ENCODE data around the gene UBALD2. TPM values are rescaled to one million over a fixed set of nuclear protein-coding genes. Genes with fewer than 3 reads are reported as not detected.

The UBALD2 gene
- total RNA-seq, 2 donors from 2014 or later, result 77.1 to 90.1 TPM

- H3K9me3 ChIP-seq, result no peaks in the 10 kb centered on the region
- H3K27ac ChIP-seq, result no peak overlapping the region
- H3K4me1 ChIP-seq, result no peaks in the 10 kb centered on the region
- no peak overlapping the region for H3K4me3 ChIP-seq
- DNase-seq, result no peak
- no peak overlapping the region for H3K9ac ChIP-seq (ENCODE audit: low read depth in 2 of 2, low read length in 2 of 2)
- intact Hi-C loops (cut with DNase I), result no loop called here
- TF ChIP-seq CTCF (IDR thresholded peaks at IDR 0.05), result no peak
- H3K27me3 ChIP-seq, result no peaks in the 10 kb centered on the region
- H3K36me3 ChIP-seq, result no peaks in the 10 kb centered on the region
These were observed 52.4 kb downstream of the UBALD2 start for GRCh38 chr17:76317535-76317934.

- H3K27me3 ChIP-seq, result no peaks in the 10 kb centered on the region
- no peak overlapping the region for H3K9ac ChIP-seq (ENCODE audit: low read depth in 2 of 2, low read length in 2 of 2)
- H3K4me1 ChIP-seq, result no peaks in the 10 kb centered on the region
- H3K9me3 ChIP-seq, result no peaks in the 10 kb centered on the region
- H3K27ac ChIP-seq, result no peak overlapping the region
- no peak overlapping the region for H3K4me3 ChIP-seq
- intact Hi-C loops (cut with DNase I), result no loop called here
- no peaks in the 10 kb centered on the region for H3K36me3 ChIP-seq
- no peak for DNase-seq
- no peak for TF ChIP-seq CTCF (IDR thresholded peaks at IDR 0.05)
These were observed 53.4 kb downstream of the UBALD2 start for GRCh38 chr17:76318586-76318985.

Other genes starting within 250 kb of the UBALD2 start
- 10 to 100 TPM; 18.8 to 31.1 TPM for gene EVPL, start 238.0 kb upstream of the UBALD2 start, total RNA-seq
- gene SRP68, start 192.8 kb upstream of the UBALD2 start, total RNA-seq, result 10 to 100 TPM; 65.1 to 78.0 TPM
- gene GALR2, start 190.6 kb upstream of the UBALD2 start, total RNA-seq, result under 1 TPM; 0.19 to 0.49 TPM
- gene ZACN, start 186.2 kb upstream of the UBALD2 start, total RNA-seq, result not detected
- 10 to 100 TPM; 88.0 to 95.0 TPM for gene EXOC7, start 161.6 kb upstream of the UBALD2 start, total RNA-seq
- gene FOXJ1, start 124.1 kb upstream of the UBALD2 start, total RNA-seq, result 1 to 10 TPM; 1.4 to 2.5 TPM
- 10 to 100 TPM; 23.7 to 30.2 TPM for gene RNF157, start 24.9 kb upstream of the UBALD2 start, total RNA-seq
- 1 to 10 TPM; 1.2 to 5.7 TPM for gene QRICH2, start 42.9 kb downstream of the UBALD2 start, total RNA-seq
- 10 to 100 TPM; 60.7 to 70.0 TPM for gene PRPSAP1, start 88.6 kb downstream of the UBALD2 start, total RNA-seq
- 1 to 10 TPM; 2.1 to 3.3 TPM for gene SPHK1, start 119.3 kb downstream of the UBALD2 start, total RNA-seq
- 10 to 100 TPM; 17.5 to 25.2 TPM for gene UBE2O, start 187.8 kb downstream of the UBALD2 start, total RNA-seq
- not detected for gene AANAT, start 202.3 kb downstream of the UBALD2 start, total RNA-seq
- gene RHBDF2, start 236.1 kb downstream of the UBALD2 start, total RNA-seq, result 10 to 100 TPM; 11.6 to 23.9 TPM

All from colonic mucosa (tissue), 4 donors.